Measurements from ENCODE around the gene SCN5A.

GRCh38 chr3:38643592-38643991 is 5.9 kb downstream of the SCN5A start:
- no peak for TF ChIP-seq CTCF (conservative IDR thresholded peaks at IDR 0.05; ENCODE audit: low read depth in 2 of 2)
- TF ChIP-seq JUNB (IDR thresholded peaks at IDR 0.05; ENCODE audit: unreplicated experiment), result no peak
- TF ChIP-seq EZH2phosphoT487 (IDR thresholded peaks at IDR 0.05; ENCODE audit: unreplicated experiment), result no peak
- TF ChIP-seq POLR2AphosphoS5 (IDR thresholded peaks at IDR 0.05; ENCODE audit: low read depth), result no peak
- TF ChIP-seq ZNF114 (CRISPR knock-in tag; IDR thresholded peaks at IDR 0.05), result no peak
- TF ChIP-seq EZH2 (IDR thresholded peaks at IDR 0.05; ENCODE audit: low read depth, unreplicated experiment), result no peak
- no peak for TF ChIP-seq REST (IDR thresholded peaks at IDR 0.05; ENCODE audit: unreplicated experiment)
- no peak for TF ChIP-seq CREB1 (CRISPR knock-in tag; IDR thresholded peaks at IDR 0.05; ENCODE audit: low read depth)
